Chondrocyte (in vitro differentiated cells): ENCODE data around the gene CYLC2. TPM values are rescaled to one million over a fixed set of nuclear protein-coding genes. Genes with fewer than 3 reads are reported as not detected.

Experiments
- DNase-seq: peaks from one replicate; pipeline ENCODE4 v3.0.0; 2021; ENCODE audit warnings: mixed read lengths, low spot score
- H3K27ac Mint-ChIP-seq: one replicate; pipeline ENCODE4 v1.8.0; 2021; ENCODE audit warnings: mild to moderate bottlenecking, moderate library complexity, mixed read lengths; ENCODE audit not compliant: unreplicated experiment
- H3K27me3 Mint-ChIP-seq: 2 replicates; pipeline ENCODE4 v1.8.0; 2021; ENCODE audit warnings: low read depth, mixed read lengths
- H3K36me3 Mint-ChIP-seq: 2 replicates; pipeline ENCODE4 v1.8.0; 2021; ENCODE audit warnings: low read depth, mixed read lengths
- H3K4me1 Mint-ChIP-seq: 2 replicates; pipeline ENCODE4 v1.8.0; 2021; ENCODE audit warnings: low read depth, mild to moderate bottlenecking, mixed read lengths
- H3K4me3 Mint-ChIP-seq: one replicate; pipeline ENCODE4 v1.8.0; 2021; ENCODE audit warnings: mild to moderate bottlenecking, moderate library complexity, mixed read lengths; ENCODE audit not compliant: unreplicated experiment
- H3K9me3 Mint-ChIP-seq: 2 replicates; pipeline ENCODE4 v1.8.0; 2021; ENCODE audit warnings: low read depth, mixed read lengths
- CTCF ChIP-seq: fragments of 200-600 bp; sonication (generic); IDR thresholded peaks from 2 replicates; pipeline ENCODE4 v1.5.0; 2021; ENCODE audit warnings: antibody characterized with exemption, mild to moderate bottlenecking, moderate library complexity
- total RNA-seq: library from RNA; stranded (reverse); gene quantifications from 3 replicates; pipeline ENCODE4 v1.2.1, GENCODE V29; 2021

Gene CYLC2
- total RNA-seq, 1 donor from 2014 or later, result not detected

DNA sequence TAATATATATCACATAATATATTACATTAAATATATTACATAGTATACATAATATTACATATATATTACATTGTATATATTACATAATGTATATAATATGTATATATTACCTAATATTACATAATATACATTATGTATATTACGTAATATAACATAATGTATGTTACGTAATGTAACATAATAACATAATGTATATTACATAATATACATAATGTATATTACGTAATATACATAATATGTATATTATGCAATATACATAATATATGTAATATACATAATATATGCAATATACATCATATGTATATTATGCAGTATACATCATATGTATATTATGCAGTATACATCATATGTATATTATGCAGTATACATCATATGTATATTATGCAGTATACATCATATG is 19.1 kb downstream of the CYLC2 start:
- no peak for DNase-seq
- no peak for TF ChIP-seq CTCF
- Mint-ChIP-seq H3K9me3 (no peaks in the 10 kb centered on the region), H3K27me3 (no peaks in the 10 kb centered on the region), H3K36me3 (no peaks in the 10 kb centered on the region), H3K4me3 (no peak overlapping the region), H3K27ac (no peak overlapping the region), H3K4me1 (no peaks in the 10 kb centered on the region)

DNA sequence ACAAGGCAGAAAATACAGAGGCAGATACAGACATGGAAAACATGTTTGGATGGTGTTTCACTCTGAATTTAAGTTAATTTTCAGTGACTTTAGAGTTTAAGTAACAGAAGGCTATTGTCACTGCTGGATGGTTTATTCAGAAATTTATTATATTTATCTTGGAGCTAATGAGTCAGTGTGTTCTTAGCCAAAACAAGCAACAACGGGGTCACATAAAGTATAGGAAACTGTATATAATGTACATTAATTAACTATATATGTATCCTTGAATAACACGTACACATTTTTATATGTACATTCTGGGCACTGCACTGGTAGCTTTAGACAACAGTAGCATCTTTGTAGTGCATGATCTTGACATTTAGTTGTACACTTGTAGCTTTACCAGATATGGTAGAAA is 30.7 kb downstream of the CYLC2 start:
- Mint-ChIP-seq H3K27ac (no peak overlapping the region), H3K36me3 (no peaks in the 10 kb centered on the region), H3K9me3 (peaks cover 9% of the 10 kb centered on the region), H3K4me3 (no peak overlapping the region), H3K4me1 (no peaks in the 10 kb centered on the region), H3K27me3 (no peaks in the 10 kb centered on the region)
- no peak for TF ChIP-seq CTCF
- DNase-seq, result no peak

- Mint-ChIP-seq H3K27me3 (no peaks in the 10 kb centered on the region), H3K4me3 (no peak overlapping the region), H3K36me3 (no peaks in the 10 kb centered on the region), H3K4me1 (no peaks in the 10 kb centered on the region), H3K27ac (no peak overlapping the region), H3K9me3 (peaks cover 7% of the 10 kb centered on the region)
- TF ChIP-seq CTCF, result no peak
- peak; percentile 40 for DNase-seq
Observed at GRCh38 chr9:103037508-103038477, 42.7 kb downstream of the CYLC2 start.

GRCh38 chr9:103041961-103042360 is 46.8 kb downstream of the CYLC2 start:
- H3K27me3 Mint-ChIP-seq, result no peaks in the 10 kb centered on the region
- peaks cover 13% of the 10 kb centered on the region for H3K9me3 Mint-ChIP-seq
- no peaks in the 10 kb centered on the region for H3K4me1 Mint-ChIP-seq
- no peaks in the 10 kb centered on the region for H3K36me3 Mint-ChIP-seq
- no peak for TF ChIP-seq CTCF
- no peak overlapping the region for H3K27ac Mint-ChIP-seq
- no peak overlapping the region for H3K4me3 Mint-ChIP-seq
- DNase-seq, result no peak
